PC-9 (cell line): Measurements from ENCODE around the gene ADH4.

Source experiments
- EZH2 ChIP-seq: fragments of 200-600 bp; sonication (generic); IDR thresholded peaks from 2 replicates; pipeline ENCODE4 v1.8.0; 2017; ENCODE audit warnings: antibody characterized with exemption, low read depth
- TF ChIP-seq, protein P1 (sequence below): fragments of 200-600 bp; sonication (generic); conservative IDR thresholded peaks from 2 replicates; pipeline ENCODE4 v1.6.1; 2017; ENCODE audit warnings: mixed run types, antibody characterized with exemption, mild to moderate bottlenecking, moderate library complexity

DNA sequence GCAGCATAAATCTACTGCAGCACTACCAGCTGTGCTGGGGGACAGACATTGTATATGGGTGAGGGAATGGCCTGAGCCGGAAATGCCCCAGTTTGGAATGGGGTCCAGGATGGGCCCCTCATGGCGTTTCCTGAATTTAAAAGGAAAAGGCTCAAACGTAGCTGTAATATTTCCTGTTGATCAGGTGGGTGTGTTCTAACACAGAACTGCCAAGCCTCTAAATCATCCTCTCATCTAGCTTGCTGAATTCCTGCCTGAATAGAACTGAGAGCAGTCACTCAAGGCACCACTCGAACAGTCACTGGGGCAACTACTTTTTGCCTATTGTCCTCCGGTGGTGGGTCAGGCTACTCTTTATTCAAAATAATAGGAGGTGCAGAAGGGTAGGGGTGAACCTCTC lies 46.2 kb upstream of the ADH4 start:
- TF ChIP-seq, protein P1, sequence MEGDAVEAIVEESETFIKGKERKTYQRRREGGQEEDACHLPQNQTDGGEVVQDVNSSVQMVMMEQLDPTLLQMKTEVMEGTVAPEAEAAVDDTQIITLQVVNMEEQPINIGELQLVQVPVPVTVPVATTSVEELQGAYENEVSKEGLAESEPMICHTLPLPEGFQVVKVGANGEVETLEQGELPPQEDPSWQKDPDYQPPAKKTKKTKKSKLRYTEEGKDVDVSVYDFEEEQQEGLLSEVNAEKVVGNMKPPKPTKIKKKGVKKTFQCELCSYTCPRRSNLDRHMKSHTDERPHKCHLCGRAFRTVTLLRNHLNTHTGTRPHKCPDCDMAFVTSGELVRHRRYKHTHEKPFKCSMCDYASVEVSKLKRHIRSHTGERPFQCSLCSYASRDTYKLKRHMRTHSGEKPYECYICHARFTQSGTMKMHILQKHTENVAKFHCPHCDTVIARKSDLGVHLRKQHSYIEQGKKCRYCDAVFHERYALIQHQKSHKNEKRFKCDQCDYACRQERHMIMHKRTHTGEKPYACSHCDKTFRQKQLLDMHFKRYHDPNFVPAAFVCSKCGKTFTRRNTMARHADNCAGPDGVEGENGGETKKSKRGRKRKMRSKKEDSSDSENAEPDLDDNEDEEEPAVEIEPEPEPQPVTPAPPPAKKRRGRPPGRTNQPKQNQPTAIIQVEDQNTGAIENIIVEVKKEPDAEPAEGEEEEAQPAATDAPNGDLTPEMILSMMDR, result no peak
- TF ChIP-seq EZH2, result no peak
